Activated T-helper 1 cell treated with anti-CD3 and anti-CD28 coated beads, Interleukin-2, amount 50 U/mL, for 16 hours (primary cell): ENCODE data around the gene TMEM126B.
"Not testable (repeated sequence)": the region's sequence is repeated elsewhere in the genome, so short reads cannot be mapped to it uniquely, and the experiment has no call there.

Experiments
- DNase-seq, 2 donors: peaks; one replicate each; pipeline ENCODE4 v3.0.0-alpha.2; 2020; ENCODE audit warnings: low read depth in 1 of 2, low spot score in 1 of 2

Gene TMEM126B

DNA sequence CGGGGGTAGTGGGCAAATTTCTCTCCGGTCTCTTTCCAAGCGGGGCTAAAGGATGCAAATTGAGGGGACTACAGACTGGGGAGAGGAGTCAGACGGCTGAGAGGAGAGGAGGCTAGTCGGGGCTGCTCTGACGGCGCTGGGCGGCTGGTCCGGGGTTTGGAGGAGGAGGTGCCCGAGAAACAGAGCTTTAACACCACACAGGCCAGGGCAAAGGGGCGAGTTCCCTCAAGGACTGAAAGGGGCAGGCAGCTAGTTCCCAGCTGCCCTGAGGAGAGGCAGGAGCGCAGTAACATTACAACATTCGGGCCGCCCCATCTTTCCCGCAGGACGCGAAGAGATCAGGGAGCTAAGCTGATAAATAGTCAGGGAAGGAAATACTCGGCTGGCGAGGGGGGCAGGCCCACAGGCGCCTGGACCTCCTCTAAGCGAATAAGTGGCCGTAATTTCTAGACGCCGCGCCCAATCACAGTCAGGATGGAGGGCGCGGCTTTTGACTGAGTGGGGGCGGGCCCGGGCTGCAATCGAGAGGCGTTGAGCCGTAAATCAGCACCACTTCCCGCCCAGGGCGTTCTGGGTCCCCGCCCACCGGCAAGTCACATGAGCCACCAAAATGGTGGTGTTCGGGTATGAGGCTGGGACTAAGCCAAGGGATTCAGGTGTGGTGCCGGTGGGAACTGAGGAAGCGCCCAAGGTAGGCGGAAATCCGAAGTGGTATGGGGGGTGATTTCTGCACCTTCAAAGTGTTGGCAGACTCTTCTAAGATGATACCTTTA is at the start of gene TMEM126B:
Gene TMEM126B (plus strand): TSS at position 596 of the 773 bp plus-strand sequence. CDS start 15 bp downstream, at position 611.
- peak; percentile 89 to 93 for DNase-seq

DNA sequence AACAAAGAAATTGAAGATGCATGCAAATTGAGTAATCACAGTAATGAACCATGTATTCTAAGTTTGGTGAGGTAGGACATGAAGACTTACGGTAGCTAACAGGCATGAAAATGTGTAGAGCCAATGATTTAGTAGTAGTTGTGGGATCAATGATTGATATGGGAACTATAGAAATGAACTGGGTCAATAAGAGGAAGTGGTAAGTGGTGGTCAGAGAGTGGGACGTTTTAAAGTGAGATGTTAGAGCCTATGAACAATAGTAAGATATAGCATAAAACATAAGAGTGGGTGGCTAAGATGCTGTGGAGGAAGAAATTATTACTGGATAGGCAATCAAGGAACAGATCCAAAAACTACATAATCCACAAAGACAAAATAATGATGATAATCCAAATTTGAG is 46.3 kb upstream of the TMEM126B start:
- DNase-seq: no peak

DNA sequence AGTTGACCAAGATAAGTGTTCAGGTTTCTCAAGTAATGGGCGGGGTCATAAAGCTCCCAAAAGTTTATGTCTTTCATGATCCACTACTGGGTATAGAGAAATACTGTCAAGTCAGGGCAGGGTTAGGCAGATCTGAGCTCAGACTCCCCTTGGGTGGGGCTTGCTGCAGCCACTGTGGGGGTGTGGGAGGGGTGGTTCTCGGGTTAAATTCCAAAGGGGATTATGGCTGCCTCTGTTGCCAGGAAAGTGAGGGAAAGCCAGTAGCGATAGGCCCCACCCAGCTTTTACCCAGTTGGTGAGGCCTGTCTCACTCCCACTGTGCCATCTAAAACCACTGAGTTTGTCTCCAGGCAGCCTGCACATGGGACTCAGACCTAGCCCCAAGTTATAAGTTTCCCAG is 39.0 kb upstream of the TMEM126B start:
- no peak for DNase-seq

DNA sequence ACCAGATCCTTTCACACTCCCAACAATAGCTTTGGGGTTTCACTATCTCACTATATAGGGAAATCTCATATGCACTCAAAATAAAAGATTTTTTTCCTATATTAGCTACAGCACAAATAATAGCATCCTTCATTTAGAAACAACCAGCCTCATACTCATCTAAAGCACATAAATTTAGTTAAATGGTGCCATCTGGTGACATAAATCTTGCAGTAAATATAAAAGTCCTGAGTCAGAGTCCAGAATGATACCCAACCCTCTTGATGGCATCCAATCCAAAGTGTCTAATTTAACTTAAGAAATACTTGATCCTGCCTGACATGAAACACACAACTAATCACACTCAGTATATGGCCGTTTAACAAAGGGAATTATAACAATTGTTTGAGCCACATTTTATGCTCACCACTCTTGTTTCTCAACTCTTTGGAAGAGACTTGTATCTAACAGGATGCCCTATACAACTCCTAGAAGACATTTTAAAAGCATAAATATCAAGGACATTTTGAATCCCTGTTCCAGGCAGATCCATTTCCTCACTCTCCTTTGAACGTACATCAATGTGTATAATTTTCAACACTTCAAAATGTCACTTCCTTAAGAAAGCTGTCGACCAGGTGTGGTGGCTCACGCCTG is 37.4 kb upstream of the TMEM126B start:
- no peak for DNase-seq

DNA sequence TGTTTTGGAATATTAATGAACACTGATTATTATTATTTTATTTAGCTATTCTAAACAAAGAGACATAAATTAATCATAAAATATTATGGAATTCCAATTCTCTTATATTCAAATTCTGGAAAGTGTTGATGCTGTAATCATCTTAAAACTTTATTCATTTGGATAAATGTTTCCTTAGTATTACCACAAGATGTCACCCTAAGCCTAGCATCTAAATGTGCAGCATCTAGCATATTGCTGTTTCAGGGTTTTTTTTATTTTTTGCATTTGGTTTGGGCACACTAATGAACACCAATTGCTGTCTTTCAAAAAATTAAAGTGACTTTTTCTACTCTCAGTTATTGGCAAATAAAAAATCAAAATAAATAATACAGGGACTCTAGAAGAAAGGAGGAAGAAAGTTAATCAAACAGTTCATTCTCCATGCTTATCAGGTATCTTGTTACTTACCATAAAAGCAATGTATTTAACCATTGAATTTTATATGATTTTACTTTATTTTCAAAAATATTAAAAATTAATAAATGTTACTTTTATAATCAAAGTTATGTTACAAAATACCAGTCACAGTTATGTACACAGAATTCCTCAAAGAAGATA is 33.0 kb upstream of the TMEM126B start:
- DNase-seq: no peak

DNA sequence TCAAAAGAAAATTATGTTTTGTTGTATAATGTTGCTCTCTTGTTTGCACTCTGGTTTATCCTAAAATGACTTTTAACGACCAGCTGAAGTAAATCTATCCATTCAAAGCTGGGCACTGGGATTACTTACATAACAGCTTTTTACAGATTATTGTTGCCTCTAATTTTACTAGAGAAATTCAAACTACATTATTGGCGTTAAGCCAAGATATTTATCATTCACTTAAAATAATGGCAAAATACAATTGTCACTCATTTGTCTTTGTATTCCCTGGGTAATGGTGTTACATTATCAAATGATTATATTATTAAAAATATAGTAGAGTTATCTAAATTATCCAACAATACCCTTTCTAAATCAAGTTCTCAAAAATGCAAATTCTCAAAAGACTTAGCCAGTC is 31.5 kb upstream of the TMEM126B start:
- no peak for DNase-seq

DNA sequence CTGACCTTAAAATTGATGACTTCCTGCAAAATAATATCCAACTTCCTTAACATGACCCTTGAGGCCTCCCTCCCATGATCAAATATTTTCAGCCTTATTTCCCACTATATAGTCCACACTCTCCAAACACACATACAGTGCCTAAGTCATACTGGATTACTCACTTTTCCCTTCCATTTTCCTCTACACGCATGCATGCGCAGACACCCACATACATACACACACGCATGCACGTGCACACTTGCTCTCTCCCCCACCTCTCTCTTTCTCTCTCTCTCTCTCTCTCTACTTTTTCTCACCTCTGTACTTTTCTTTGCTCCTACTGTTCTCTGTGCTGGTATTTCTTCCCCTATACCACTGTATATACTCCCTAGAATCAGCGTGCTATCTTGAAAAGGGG is 29.3 kb upstream of the TMEM126B start:
- DNase-seq: no peak

DNA sequence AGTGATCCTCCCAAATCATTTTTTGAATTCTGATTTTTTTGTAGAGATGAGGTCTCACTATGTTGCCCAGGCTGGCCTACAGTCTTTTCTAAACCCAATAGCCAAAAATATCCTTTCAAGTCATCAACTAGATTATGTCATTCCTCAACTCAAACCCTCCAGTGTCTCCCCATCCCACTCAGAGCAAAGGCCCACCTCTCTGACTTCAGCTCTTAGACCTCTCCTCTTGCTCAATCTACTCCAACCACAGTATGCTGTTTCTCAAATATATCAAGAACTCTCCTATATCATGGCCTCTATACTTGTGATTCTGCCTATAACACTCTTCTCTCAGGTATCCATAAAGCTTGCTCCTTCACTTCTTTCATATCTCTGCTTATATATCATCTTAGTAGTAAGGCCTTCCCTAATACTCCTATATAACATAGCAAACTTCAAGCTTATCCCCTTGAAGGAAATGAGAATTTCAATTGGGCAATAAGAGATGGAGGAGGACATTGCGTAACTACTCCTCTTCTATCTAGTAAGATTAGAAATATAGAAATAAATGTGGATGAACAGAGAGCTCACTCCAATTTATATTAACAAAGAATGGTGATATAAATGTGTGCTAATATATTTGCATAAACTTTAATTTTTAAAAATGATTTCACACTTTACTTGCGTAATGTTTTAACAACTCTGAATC is 25.7 kb upstream of the TMEM126B start:
- DNase-seq: no peak

DNA sequence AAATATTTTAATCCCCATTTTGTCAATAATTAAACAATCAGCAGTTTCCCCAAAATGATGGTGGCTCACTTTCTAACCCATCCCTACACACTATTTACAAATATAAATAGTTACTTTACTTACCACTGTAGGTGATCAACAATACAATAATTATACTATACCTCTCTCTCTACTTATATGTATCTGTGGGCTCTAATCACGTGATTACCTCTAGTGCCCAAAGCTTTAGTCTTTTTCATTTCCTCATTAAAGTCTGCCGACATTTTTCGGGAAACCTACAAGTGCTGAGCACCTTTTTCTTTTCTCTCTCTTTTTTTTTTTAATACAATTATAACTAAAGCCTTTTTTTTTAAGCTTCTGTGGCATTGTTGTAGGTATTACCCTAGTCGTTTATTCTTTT is 25.2 kb upstream of the TMEM126B start:
- DNase-seq: no peak

DNA sequence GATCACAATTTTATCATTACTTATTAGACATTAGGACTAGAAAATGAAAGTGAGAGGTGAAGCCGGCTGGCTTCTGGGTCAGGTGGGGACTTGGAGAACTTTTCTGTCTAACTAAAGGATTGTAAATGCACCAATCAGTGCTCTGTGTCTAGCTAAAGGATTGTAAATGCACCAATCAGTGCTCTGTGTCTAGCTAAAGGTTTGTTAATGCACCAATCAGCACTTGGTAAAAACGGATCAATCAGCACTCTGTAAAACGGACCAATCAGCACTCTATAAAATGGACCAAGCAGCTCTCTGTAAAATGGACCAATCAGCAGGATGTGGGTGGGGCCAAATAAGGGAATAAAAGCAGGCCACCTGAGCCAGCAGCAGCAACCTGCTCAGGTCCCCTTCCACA is 22.2 kb upstream of the TMEM126B start:
- DNase-seq: not testable (repeated sequence)

DNA sequence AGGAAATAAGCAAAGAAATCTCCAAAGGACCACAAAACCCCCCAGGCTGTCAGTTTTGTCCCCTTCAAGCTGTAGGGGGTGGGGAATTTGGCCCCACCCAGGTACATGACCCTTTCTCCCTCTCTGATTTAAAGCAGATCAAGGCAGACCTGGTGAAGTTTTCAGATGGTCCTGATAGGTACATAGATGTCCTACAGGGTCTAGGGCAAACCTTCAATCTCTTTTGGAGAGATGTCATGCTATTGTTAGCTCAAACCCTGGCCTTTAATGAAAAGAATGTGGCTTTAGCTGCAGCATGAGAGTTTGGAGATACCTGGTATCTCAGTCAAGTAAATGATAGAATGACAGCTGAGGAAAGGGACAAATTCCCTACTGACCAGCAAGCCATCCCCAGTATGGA is 19.8 kb upstream of the TMEM126B start:
- DNase-seq: not testable (repeated sequence)

DNA sequence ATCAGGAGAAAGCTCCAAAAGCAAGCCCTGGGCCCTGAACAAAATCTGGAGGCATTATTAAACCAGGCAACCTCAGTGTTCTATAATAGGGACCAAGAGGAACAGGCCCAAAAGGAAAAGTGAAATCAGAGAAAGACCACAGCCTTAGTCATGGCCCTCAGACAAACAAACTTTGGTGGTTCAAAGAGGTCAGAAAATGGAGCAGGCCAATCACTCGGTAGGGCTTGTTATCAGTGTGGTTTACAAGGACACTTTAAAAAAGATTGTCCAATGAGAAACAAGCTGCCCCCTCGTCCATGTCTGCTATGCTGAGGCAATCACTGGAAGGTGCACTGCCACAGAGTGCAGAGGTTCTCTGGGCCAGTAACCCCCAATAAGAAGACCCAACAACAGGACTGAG is 19.1 kb upstream of the TMEM126B start:
- DNase-seq: not testable (repeated sequence)

DNA sequence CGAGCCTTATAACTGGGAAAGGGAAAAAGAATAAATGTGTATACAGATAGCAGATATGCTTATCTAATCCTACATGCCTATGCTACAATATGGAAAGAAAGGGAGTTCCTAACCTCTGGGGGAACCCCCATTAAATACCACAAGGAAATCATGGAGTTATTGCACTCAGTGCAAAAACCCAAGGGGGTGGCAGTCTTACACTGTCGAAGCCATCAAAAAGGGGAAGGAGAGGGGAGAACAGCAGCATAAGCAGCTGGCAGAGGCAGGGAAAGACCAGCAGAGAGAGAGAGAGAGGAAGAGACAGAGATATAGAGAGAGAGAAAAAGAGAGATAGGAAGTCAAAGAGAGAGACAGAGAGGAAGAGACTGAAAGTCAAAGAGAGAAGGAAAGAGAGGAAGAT is 16.8 kb upstream of the TMEM126B start:
- not testable (repeated sequence) for DNase-seq

DNA sequence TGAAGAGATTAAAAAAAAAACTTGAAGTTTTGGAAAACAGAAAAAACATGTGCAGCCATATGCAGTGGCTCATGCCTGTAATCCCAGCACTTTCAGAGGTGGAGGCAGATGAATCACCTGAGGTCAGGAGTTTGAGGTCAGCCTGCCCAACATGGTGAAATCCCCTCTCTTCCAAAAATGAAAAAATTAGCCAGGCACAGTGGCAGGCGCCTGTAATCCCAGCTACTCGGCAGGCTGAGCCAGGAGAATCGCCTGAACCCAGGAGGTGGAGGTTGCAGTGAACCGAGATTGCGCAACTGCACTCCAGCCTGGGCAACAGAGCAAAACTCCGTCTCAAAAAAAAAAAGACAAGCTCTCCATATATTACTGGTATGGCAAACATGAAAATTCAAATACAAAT is 8.9 kb upstream of the TMEM126B start:
- DNase-seq: no peak

DNA sequence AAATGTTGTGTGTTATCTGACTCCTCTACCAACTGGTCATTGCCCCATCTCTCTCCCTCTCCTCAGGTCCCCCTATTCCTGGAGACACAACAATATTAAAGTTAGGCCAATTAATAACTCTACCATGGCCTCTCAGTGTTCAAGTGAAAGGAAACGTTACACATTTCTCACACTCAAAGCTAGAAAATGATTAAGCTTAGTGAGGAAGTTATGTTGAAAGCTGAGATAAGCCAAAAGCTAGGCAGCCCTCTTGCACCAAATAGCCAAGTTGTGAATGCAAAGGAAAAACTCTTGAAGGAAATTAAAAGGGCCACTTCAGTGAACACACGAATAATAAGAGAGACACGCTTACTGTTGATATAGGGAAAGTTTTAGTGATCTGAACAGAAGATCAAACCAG is 8.1 kb upstream of the TMEM126B start:
- DNase-seq: no peak

DNA sequence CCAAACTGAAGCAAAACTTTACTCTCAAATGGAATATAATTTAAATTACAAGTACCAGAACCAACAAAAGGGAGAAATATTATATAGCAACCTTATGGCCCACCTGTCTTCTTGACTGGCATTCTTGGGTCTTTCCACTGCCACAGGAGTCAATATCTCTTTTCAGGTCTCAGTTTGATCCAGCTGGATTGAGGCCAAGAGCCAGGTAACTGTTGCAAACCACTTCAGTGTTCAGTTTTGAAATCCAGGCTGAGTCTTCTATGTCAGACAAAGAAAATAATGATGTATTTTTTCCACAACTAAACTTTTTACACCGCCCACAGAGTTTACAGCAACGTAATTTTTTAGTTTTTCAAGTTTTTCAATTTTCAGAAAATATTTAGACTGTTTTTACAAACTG is 1.9 kb upstream of the TMEM126B start:
- DNase-seq: no peak

DNA sequence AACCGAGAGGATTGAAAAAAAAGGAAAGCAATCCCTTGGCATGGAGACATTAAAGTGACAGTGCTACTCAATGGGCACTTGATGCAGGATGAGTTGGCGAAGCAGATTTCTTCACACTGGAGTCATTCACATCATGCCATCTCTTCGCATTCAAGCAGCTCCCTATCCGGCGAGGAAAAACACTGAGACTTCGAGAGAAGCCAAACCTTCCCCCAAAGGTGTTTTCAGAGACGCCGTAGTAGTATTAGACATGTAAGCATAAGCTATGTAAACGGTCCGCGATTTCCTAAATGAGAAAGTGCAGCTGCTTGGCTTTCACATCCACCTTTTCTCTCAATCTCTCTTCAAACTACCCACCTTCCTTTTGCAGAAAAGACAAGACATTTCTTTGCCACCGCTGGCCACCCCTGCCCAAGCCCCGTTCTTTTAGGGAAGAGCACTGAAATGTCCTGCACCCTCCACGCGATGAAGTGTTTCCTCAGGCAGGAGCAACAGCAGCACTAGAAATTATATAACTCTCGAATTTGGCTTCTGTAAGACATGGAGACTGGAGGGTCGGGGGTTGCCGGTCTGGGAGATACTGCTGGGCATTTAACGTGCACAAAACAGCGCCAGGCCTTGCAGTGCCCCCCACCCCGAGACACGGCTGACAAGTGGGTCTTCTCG is 928 bp upstream of the TMEM126B start, which contains the start of gene DLG2:
Gene DLG2 (minus strand): TSS at position 13 of the 666 bp plus-strand sequence.
- no peak for DNase-seq

DNA sequence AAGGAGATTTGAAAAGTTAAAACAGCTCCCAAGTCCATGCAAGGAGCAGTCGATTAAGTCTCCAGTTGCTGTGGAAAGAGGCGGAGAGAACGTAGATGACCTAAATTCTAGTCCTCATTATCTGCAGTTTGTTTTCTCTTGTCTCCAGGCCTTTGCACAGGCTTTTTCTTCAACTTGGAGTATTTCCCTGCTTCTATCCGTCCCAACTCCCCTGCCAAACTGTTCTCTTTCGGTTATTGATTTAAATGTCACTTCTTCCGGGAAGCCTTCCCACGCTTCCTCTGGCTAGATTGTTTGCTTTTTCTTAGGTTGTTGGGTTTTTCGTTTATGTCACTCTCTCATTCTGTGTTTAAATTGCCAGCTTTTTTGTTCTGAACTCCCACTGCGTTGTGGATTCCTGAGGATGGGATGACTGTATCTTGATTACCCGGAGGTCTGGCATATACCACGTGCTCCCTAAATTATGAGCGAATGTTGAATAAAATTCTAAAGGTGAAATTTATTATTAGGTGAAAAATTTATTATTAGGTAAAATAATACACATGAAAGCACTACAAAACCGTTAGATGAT is 463 bp downstream of the TMEM126B start:
- no peak for DNase-seq

DNA sequence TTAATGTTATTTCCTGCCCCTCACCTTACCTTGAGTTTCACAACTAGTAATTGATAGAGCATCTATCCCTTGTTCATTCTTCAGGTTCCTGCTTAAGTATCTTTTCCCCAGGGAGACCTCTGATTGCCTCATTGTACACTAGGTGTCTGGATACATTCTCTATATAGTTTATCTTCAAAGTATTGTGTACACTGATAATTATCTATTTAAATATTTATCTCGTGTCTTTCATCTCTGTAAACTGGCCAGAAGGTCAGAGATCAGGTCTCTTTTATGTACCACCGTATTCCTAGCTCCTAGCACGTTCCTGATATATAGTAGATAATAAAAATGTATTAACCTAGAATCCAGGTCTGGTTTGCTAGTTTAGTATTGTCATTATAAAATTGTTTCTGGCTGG is 6.4 kb downstream of the TMEM126B start:
- DNase-seq: no peak

DNA sequence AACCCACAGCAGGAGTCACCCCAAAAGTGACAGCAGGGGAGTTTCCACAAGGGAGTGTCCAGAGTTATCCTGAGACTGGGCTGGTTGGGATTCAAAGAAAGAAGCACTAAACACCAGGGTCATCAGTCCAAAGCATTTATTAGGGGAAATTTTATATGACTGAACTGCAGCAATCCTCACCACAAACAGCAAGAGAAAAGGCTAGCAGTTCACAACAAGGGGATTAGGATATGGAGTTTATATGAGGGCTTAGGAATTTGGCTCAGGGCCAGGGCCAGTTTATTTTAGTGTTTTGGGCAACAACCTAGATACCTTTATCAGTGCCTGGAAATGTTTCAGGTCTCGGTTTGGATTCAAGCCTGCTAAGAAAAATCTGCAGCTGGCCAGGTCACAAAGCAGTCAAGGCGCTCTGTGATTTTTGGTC is 14.8 kb downstream of the TMEM126B start:
- DNase-seq: no peak

DNA sequence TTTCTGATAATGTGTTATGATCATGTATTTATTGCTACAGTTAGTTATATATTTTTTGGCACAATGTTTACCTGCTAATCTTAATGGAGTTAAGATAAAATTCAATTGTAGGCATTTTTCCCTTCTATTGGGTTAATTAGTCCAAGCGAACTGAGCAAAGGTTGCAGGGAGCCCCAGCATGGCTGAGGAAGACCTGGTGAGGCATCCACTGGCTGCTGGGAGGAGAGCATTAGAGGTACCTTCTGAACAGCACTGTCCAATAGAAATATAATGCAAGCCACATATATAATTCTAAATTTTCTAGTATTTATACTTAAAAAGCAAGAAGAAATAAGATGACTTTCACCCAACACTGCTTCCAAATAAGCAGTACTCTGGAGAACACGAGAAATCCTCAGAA is 18.7 kb downstream of the TMEM126B start:
- DNase-seq: no peak
